Ovary (tissue), 3 donors: ENCODE data around the gene SULT2B1.

Source experiments
- CTCF ChIP-seq, 3 donors: fragments of 450-650 bp in 2 of 3; fragments of 200-600 bp in 1 of 3; IDR thresholded peaks; one replicate each; pipeline versions ENCODE4 v1.5.1 to v1.8.0; 2016 to 2022; ENCODE audit warnings: antibody characterized with exemption in 3 of 3, mild to moderate bottlenecking in 1 of 3
- EP300 ChIP-seq: sonication (generic); formaldehyde crosslinking; IDR thresholded peaks from one replicate; pipeline ENCODE4 v1.6.1; 2017; ENCODE audit warnings: antibody characterized with exemption
- donor health status: DM: no; HTN: no; CAD: no.

- TF ChIP-seq CTCF (IDR thresholded peaks at IDR 0.05) (no peak), EP300 (no peak)
Observed at GRCh38 chr19:48544856-48545750, 6.9 kb upstream of the SULT2B1 start.
